ENCODE results near the gene BRD3OS. TPM values are rescaled to one million over a fixed set of nuclear protein-coding genes. Genes with fewer than 3 reads are reported as not detected.

The BRD3OS gene
- total RNA-seq, 2 experiments from 2014 or later = 13.7 to 21.6 TPM

DNA sequence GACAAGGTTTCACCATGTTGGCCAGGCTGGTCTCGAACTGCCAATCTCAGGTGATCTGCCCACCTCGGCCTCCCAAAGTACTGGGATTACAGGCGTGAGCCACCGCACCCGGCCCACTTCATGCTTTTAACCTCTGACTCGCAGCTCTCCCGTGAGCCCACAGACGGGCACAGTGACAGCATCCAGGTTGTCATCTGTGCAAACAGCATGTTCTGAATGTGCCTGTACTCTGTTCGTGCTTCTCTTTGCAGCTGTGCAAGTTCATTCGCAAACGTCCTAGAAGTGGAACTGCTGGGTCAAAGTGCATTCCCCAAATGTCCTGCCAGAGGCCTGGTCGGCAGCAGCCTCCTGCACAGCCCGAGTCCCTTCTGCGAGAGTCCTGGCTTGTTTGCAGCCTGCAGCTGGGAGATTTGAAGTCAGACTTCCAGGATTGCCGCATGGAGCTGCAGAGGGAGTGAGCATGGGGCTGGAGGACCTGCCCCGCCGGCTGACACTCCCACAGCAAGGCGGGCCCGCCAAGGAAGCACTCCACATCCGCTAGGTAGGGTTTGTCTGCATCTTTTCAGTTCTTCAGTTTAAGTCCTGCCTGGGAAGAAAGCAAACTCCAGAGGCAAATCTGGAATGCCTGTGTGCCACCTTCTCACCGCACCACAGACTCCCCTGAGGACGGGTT, 3.4 kb downstream of the BRD3OS start:
- intact Hi-C loops (cut with micrococcal nuclease; ENCODE audit: unreplicated experiment) = loop anchor here (5.0 kb wide), 2 partner anchors 39 to 109 kb away; partner anchors contain the start of genes BRD3 and WDR5

DNA sequence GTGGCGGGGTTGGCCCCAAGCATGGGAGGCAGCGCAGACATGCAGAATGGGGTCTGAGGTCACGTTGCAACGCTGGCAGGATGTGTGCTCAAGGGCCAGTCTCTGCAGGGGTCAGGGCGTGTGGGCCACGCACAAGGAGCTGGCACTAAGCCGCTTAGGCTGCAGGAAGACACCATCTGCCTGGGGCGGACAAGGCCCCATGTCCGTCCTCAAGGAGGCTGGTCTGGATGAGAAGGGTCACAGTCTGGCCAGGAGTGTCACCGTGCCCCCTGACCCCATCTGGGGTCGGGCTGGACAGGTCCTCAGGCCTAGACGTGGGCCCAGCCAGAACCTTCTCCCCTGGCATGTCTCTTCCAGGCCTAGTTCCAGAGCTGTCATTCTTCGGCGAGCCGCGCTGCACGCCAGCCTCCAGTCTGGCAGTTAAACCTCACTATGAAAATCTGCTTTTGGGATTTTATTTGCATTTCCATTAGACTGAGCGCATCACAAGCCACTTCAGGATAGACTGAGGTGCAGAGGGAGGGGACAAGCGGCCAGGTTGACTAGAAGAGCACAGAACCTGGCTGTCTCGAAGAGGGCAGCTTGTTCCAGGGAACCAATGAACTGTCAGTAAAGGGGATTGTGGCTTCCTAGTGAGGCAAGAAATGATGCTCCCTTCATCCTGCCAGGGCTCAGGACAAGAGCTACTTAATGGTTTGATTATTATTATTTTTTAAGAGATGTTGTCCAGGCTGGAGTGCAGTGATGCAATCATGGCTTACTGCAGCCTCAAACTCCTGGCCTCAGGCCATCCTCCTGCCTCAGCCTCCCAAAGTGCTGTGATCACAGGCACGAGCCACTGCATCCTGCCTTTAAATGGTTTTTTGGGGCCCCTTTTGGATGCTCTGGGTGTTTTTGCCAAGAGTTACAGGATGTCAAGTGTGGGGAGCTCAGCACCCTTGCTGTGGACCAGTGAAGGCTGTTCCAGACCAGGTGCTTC, 4.3 kb downstream of the BRD3OS start:
- CTCF ChIA-PET (ENCODE audit: unreplicated experiment) = no interaction called here
- intact Hi-C loops (cut with micrococcal nuclease; ENCODE audit: unreplicated experiment) = loop anchor here (5.0 kb wide), 2 partner anchors 38 to 108 kb away; partner anchors contain the start of genes BRD3 and WDR5

More for the DNA sequence above, 3.4 kb downstream of the BRD3OS start:
- ChIA-PET POLR2A (no interaction called here), CTCF (ENCODE audit: unreplicated experiment) (no interaction called here)
- Histone ChIP-seq H3K4me2 (ENCODE audit: low read length) (no peak overlapping the region), H3K9me2 (ENCODE audit: insufficient read depth, low read length) (no peaks in the 10 kb centered on the region), H3K4me3 (ENCODE audit: low read depth, low read length, poor library complexity, severe bottlenecking) (no peak overlapping the region), H3K79me2 (ENCODE audit: insufficient read depth, low read depth, low read length) (no peaks in the 10 kb centered on the region), H3K4me1 (ENCODE audit: insufficient read depth, low read length, poor library complexity, severe bottlenecking) (peaks cover 12% of the 10 kb centered on the region), H3K36me3 (ENCODE audit: insufficient read depth, low read length) (peaks cover 18% of the 10 kb centered on the region; the same call in 1 of the 2 replicates), H3K27ac (ENCODE audit: low read depth, low read length, poor library complexity, severe bottlenecking) (no peak overlapping the region), H2AFZ (ENCODE audit: low read length) (no peak overlapping the region), H4K20me1 (ENCODE audit: insufficient read depth, low read length) (no peaks in the 10 kb centered on the region), H3K9me3 (ENCODE audit: low read length) (no peaks in the 10 kb centered on the region)
- no TSS peak for BruUV-seq (replicated peaks)
- DNase-seq (ENCODE audit: low spot score) = no peak
- TF ChIP-seq, protein P1, sequence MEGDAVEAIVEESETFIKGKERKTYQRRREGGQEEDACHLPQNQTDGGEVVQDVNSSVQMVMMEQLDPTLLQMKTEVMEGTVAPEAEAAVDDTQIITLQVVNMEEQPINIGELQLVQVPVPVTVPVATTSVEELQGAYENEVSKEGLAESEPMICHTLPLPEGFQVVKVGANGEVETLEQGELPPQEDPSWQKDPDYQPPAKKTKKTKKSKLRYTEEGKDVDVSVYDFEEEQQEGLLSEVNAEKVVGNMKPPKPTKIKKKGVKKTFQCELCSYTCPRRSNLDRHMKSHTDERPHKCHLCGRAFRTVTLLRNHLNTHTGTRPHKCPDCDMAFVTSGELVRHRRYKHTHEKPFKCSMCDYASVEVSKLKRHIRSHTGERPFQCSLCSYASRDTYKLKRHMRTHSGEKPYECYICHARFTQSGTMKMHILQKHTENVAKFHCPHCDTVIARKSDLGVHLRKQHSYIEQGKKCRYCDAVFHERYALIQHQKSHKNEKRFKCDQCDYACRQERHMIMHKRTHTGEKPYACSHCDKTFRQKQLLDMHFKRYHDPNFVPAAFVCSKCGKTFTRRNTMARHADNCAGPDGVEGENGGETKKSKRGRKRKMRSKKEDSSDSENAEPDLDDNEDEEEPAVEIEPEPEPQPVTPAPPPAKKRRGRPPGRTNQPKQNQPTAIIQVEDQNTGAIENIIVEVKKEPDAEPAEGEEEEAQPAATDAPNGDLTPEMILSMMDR (conservative IDR thresholded peaks at IDR 0.05; ENCODE audit: low read length) = no peak
- no peak for TF ChIP-seq EZH2phosphoT487 (IDR thresholded peaks at IDR 0.05; ENCODE audit: borderline replicate concordance, low read depth, low read length)

More for the DNA sequence above, 4.3 kb downstream of the BRD3OS start:
- H3K4me3 ChIP-seq (ENCODE audit: low read depth, low read length, poor library complexity, severe bottlenecking) = no peak overlapping the region
- TF ChIP-seq EZH2phosphoT487 (IDR thresholded peaks at IDR 0.05; ENCODE audit: borderline replicate concordance, low read depth, low read length) = no peak
- TF ChIP-seq, protein P1 (conservative IDR thresholded peaks at IDR 0.05; ENCODE audit: low read length) = no peak
- no TSS peak for BruUV-seq (replicated peaks)
- H2AFZ ChIP-seq (ENCODE audit: low read length) = no peak overlapping the region
- peaks cover 18% of the 10 kb centered on the region; the same call in 1 of the 2 replicates for H3K36me3 ChIP-seq (ENCODE audit: insufficient read depth, low read length)
- no peak for DNase-seq (ENCODE audit: low spot score)
- no peaks in the 10 kb centered on the region for H3K79me2 ChIP-seq (ENCODE audit: insufficient read depth, low read depth, low read length)
- H3K9me3 ChIP-seq (ENCODE audit: low read length) = no peaks in the 10 kb centered on the region
- no peak overlapping the region for H3K27ac ChIP-seq (ENCODE audit: low read depth, low read length, poor library complexity, severe bottlenecking)
- no peaks in the 10 kb centered on the region for H4K20me1 ChIP-seq (ENCODE audit: insufficient read depth, low read length)
- POLR2A ChIA-PET = no interaction called here
- no peak overlapping the region for H3K4me2 ChIP-seq (ENCODE audit: low read length)
- H3K9me2 ChIP-seq (ENCODE audit: insufficient read depth, low read length) = no peaks in the 10 kb centered on the region
- H3K4me1 ChIP-seq (ENCODE audit: insufficient read depth, low read length, poor library complexity, severe bottlenecking) = peaks cover 12% of the 10 kb centered on the region

Data from OCI-LY7 (cell line).